Adipocyte (in vitro differentiated cells): ENCODE measurements around the gene IFI27L1.

ENCODE experiments used
- DNase-seq: peaks from one replicate; pipeline ENCODE4 v3.0.0-alpha.2; 2015; ENCODE audit warnings: low read depth
- H3K27me3 ChIP-seq: replicated peaks from 2 replicates; pipeline ENCODE4 v1.7.0; 2013; ENCODE audit warnings: mild to moderate bottlenecking, low read length, moderate library complexity; ENCODE audit not compliant: control insufficient read depth, insufficient read depth
- H3K36me3 ChIP-seq: 2 replicates; pipeline ENCODE4 v1.7.0; 2013; ENCODE audit warnings: low read length, mild to moderate bottlenecking, moderate library complexity; ENCODE audit not compliant: control insufficient read depth, insufficient read depth, severe bottlenecking
- H3K4me1 ChIP-seq: 2 replicates; pipeline ENCODE4 v1.7.0; 2013; ENCODE audit warnings: mild to moderate bottlenecking, low read length, moderate library complexity; ENCODE audit not compliant: control insufficient read depth, insufficient read depth
- H3K4me3 ChIP-seq: 2 replicates; pipeline ENCODE4 v1.7.0; 2013; ENCODE audit warnings: mild to moderate bottlenecking, low read length, moderate library complexity
- H3K9ac ChIP-seq: 2 replicates; pipeline ENCODE4 v1.7.0; 2013; ENCODE audit warnings: mild to moderate bottlenecking, low read length, moderate library complexity
- H3K9me3 ChIP-seq: 2 replicates; pipeline ENCODE4 v1.7.0; 2013; ENCODE audit warnings: mild to moderate bottlenecking, low read length, moderate library complexity; ENCODE audit not compliant: control insufficient read depth

The IFI27L1 gene

GRCh38 chr14:94110552-94111181, 29.6 kb downstream of the IFI27L1 start, which contains the start of gene IFI27:
Gene IFI27 (plus strand): TSS chr14:94110736.
- Histone ChIP-seq H3K36me3 (no peaks in the 10 kb centered on the region), H3K27me3 (no peaks in the 10 kb centered on the region), H3K9me3 (no peaks in the 10 kb centered on the region), H3K4me1 (peaks cover 60% of the 10 kb centered on the region), H3K9ac (peak within 1 kb of the TSS; percentile 63), H3K4me3 (peak within 1 kb of the TSS; percentile 57)
- DNase-seq, result no peak

GRCh38 chr14:94111276-94112095, 30.4 kb downstream of the IFI27L1 start:
- no peak for DNase-seq

GRCh38 chr14:94112513-94113063, 31.5 kb downstream of the IFI27L1 start:
- no peak for DNase-seq
- Histone ChIP-seq H3K9me3 (no peaks in the 10 kb centered on the region), H3K27me3 (no peaks in the 10 kb centered on the region), H3K4me1 (peaks cover 60% of the 10 kb centered on the region), H3K36me3 (no peaks in the 10 kb centered on the region), H3K9ac (no peak overlapping the region), H3K4me3 (no peak overlapping the region)

More at GRCh38 chr14:94111276-94112095, 30.4 kb downstream of the IFI27L1 start:
- Histone ChIP-seq H3K9ac (peak overlapping the region; percentile 63), H3K4me3 (peak overlapping the region; percentile 57), H3K36me3 (no peaks in the 10 kb centered on the region), H3K9me3 (no peaks in the 10 kb centered on the region), H3K4me1 (peaks cover 60% of the 10 kb centered on the region), H3K27me3 (no peaks in the 10 kb centered on the region)

- no peak overlapping the region for H3K9ac ChIP-seq
- DNase-seq, result no peak
- H3K4me3 ChIP-seq, result no peak overlapping the region
- no peaks in the 10 kb centered on the region for H3K36me3 ChIP-seq
- H3K27me3 ChIP-seq, result no peaks in the 10 kb centered on the region
- no peaks in the 10 kb centered on the region for H3K9me3 ChIP-seq
- H3K4me1 ChIP-seq, result peaks cover 60% of the 10 kb centered on the region
Measured at GRCh38 chr14:94113073-94113472, 32.0 kb downstream of the IFI27L1 start.

GRCh38 chr14:94113490-94113889, 32.4 kb downstream of the IFI27L1 start:
- Histone ChIP-seq H3K9me3 (no peaks in the 10 kb centered on the region), H3K4me3 (no peak overlapping the region), H3K9ac (no peak overlapping the region), H3K27me3 (no peaks in the 10 kb centered on the region), H3K36me3 (no peaks in the 10 kb centered on the region), H3K4me1 (peaks cover 57% of the 10 kb centered on the region)
- DNase-seq, result no peak

- Histone ChIP-seq H3K36me3 (no peaks in the 10 kb centered on the region), H3K4me3 (no peak overlapping the region), H3K4me1 (peaks cover 54% of the 10 kb centered on the region), H3K9me3 (peaks cover under 1% of the 10 kb centered on the region), H3K27me3 (no peaks in the 10 kb centered on the region), H3K9ac (no peak overlapping the region)
- no peak for DNase-seq
Measured at GRCh38 chr14:94113908-94114588, 32.9 kb downstream of the IFI27L1 start.

- Histone ChIP-seq H3K4me3 (no peak overlapping the region), H3K27me3 (no peaks in the 10 kb centered on the region), H3K4me1 (peaks cover 50% of the 10 kb centered on the region), H3K36me3 (no peaks in the 10 kb centered on the region), H3K9ac (no peak overlapping the region), H3K9me3 (peaks cover 6% of the 10 kb centered on the region)
- no peak for DNase-seq
Measured at GRCh38 chr14:94114589-94115057, 33.5 kb downstream of the IFI27L1 start.

- DNase-seq, result peak; percentile 12
- no peaks in the 10 kb centered on the region for H3K27me3 ChIP-seq
- H3K4me1 ChIP-seq, result peaks cover 45% of the 10 kb centered on the region
- no peak overlapping the region for H3K9ac ChIP-seq
- no peak overlapping the region for H3K4me3 ChIP-seq
- H3K9me3 ChIP-seq, result peaks cover 7% of the 10 kb centered on the region
- H3K36me3 ChIP-seq, result no peaks in the 10 kb centered on the region
Measured at GRCh38 chr14:94115058-94115591, 34.0 kb downstream of the IFI27L1 start.

- Histone ChIP-seq H3K4me3 (no peak overlapping the region), H3K4me1 (peaks cover 40% of the 10 kb centered on the region), H3K9me3 (peaks cover 11% of the 10 kb centered on the region), H3K9ac (no peak overlapping the region), H3K27me3 (no peaks in the 10 kb centered on the region), H3K36me3 (no peaks in the 10 kb centered on the region)
- DNase-seq, result no peak
Measured at GRCh38 chr14:94115631-94116030, 34.5 kb downstream of the IFI27L1 start.

GRCh38 chr14:94116701-94117100, 35.6 kb downstream of the IFI27L1 start:
- DNase-seq, result no peak
- Histone ChIP-seq H3K4me3 (no peak overlapping the region), H3K4me1 (peaks cover 34% of the 10 kb centered on the region), H3K27me3 (no peaks in the 10 kb centered on the region), H3K36me3 (no peaks in the 10 kb centered on the region), H3K9me3 (peaks cover 11% of the 10 kb centered on the region), H3K9ac (no peak overlapping the region)
